ENCODE data around the gene CSH1. TPM values are rescaled to one million over a fixed set of nuclear protein-coding genes. Genes with fewer than 3 reads are reported as not detected.
"Not testable (repeated sequence)": the region's sequence is repeated elsewhere in the genome, so short reads cannot be mapped to it uniquely, and the experiment has no call there.

The CSH1 gene
- total RNA-seq, 2 donors from 2014 or later, result not detected

GRCh38 chr17:63880706-63881105, 15.7 kb downstream of the CSH1 start:
- Histone ChIP-seq H3K27ac (no peak overlapping the region), H3K27me3 (no peaks in the 10 kb centered on the region), H3K4me3 (no peak overlapping the region), H3K9ac (ENCODE audit: low read depth in 2 of 2, low read length in 2 of 2) (no peak overlapping the region), H3K4me1 (no peaks in the 10 kb centered on the region), H3K36me3 (no peaks in the 10 kb centered on the region), H3K9me3 (no peaks in the 10 kb centered on the region)
- intact Hi-C loops (cut with DNase I), result no loop called here
- no peak for DNase-seq
- no peak for TF ChIP-seq CTCF (IDR thresholded peaks at IDR 0.05)

DNA sequence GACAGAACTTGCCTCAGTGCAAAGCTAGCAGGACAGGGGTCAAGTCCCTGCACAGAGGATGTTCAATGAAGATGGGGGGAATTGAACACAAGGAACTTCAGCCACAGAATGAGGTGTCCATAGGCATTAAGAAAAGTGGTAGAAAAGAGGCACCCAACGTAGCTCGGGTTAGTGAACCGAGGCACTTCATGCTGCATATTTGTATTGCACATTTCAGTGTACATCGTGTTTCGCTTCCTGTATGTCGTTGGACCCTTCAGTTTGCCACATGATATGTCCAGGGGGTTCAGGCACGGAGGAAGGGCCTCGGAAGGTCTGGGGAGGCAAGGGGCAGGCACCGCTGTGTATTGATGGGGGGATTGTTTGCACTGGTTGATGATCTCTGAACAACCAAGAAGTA, 18.0 kb downstream of the CSH1 start:
- DNase-seq; H3K9ac ChIP-seq (ENCODE audit: low read depth in 2 of 2, low read length in 2 of 2); H3K27ac ChIP-seq; H3K9me3 ChIP-seq; H3K4me3 ChIP-seq; intact Hi-C loops (cut with DNase I); H3K27me3 ChIP-seq; H3K36me3 ChIP-seq; H3K4me1 ChIP-seq: not testable (repeated sequence)

- H3K27ac ChIP-seq; H3K36me3 ChIP-seq; H3K27me3 ChIP-seq; H3K4me3 ChIP-seq; H3K9ac ChIP-seq (ENCODE audit: low read depth in 2 of 2, low read length in 2 of 2); H3K4me1 ChIP-seq; intact Hi-C loops (cut with DNase I); H3K9me3 ChIP-seq; DNase-seq: not testable (repeated sequence)
These were observed 21.7 kb downstream of the CSH1 start for GRCh38 chr17:63874693-63875092.

- H3K4me1 ChIP-seq; H3K27ac ChIP-seq; H3K4me3 ChIP-seq; DNase-seq; H3K9ac ChIP-seq (ENCODE audit: low read depth in 2 of 2, low read length in 2 of 2); H3K9me3 ChIP-seq; H3K27me3 ChIP-seq; intact Hi-C loops (cut with DNase I); H3K36me3 ChIP-seq: not testable (repeated sequence)
These were observed 22.2 kb downstream of the CSH1 start for GRCh38 chr17:63874061-63874626.

GRCh38 chr17:63873577-63873976, 22.8 kb downstream of the CSH1 start, which contains the start of gene CSH2:
Gene CSH2, minus strand, starts transcription at chr17:63873677. Its CDS starts 63 bp downstream, at chr17:63873614.
- H3K9ac ChIP-seq (ENCODE audit: low read depth in 2 of 2, low read length in 2 of 2); H3K4me3 ChIP-seq; intact Hi-C loops (cut with DNase I); H3K4me1 ChIP-seq; H3K9me3 ChIP-seq; DNase-seq; H3K27me3 ChIP-seq; H3K36me3 ChIP-seq; H3K27ac ChIP-seq: not testable (repeated sequence)

- H3K4me1 ChIP-seq; DNase-seq; H3K9ac ChIP-seq (ENCODE audit: low read depth in 2 of 2, low read length in 2 of 2); H3K4me3 ChIP-seq; H3K36me3 ChIP-seq; intact Hi-C loops (cut with DNase I); H3K27me3 ChIP-seq; H3K27ac ChIP-seq; H3K9me3 ChIP-seq: not testable (repeated sequence)
These were observed 24.6 kb downstream of the CSH1 start for GRCh38 chr17:63871646-63872365.

DNA sequence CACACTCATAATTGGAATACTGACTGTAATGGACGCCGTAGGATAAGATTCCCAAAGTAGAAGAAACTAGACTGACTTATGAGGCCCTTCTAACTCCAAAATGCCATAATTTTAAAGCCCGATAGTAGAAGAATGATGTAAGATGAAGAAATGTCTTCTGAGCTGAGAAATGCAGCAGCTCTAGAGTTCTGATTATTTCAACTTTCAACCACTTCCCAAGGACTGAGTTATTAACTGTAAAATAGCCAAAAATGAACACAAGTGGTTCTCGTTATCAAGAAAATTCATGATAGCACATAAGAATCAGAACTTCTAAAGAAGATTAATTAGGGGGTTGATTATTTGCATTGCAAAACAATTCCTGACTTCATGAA, 26.1 kb downstream of the CSH1 start:
- not testable (repeated sequence) for H3K36me3 ChIP-seq, H3K4me1 ChIP-seq

DNA sequence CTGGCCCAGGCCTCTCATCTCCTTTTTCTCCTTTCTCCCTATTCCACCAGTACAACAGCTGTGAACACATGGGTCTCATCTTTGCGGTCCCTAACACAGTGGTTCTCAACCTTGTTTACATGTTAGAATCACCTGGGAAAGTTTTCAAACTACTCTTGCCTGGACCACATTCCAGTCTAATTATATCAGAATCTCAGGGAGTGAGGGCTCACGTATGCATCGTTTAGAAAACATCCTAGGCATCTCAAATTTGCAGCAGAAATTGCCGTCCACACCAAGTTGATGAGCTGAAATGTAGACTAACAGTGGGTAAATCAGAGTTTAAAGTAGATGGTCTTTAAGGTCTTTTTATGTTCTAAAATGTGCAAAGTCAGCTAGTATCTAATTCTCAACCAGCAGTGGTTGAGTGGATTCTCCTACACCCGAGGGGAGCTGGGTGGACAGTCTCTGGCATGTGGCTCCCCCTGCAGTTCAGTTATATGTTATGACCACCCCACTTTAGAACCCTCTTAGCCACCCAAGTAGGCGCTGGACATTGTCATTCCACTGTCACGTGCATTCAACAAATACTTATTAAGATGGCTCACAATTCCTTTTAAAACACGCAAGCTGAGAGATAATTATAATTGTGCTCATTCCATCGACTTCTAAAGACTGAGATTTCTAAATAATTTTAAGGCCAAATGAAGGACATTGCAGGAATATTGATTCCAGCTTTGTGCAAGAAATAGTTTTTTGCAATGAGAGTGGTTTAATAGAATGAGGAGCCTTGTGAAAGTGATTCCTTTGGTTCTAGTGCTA, 26.7 kb downstream of the CSH1 start:
- H3K4me3 ChIP-seq; H3K4me1 ChIP-seq; H3K36me3 ChIP-seq; DNase-seq; intact Hi-C loops (cut with DNase I); H3K27ac ChIP-seq; H3K9me3 ChIP-seq; H3K27me3 ChIP-seq; H3K9ac ChIP-seq (ENCODE audit: low read depth in 2 of 2, low read length in 2 of 2): not testable (repeated sequence)

More for the DNA sequence above, 26.1 kb downstream of the CSH1 start:
- H3K9me3 ChIP-seq; intact Hi-C loops (cut with DNase I); DNase-seq; H3K9ac ChIP-seq (ENCODE audit: low read depth in 2 of 2, low read length in 2 of 2); H3K27me3 ChIP-seq; H3K27ac ChIP-seq; H3K4me3 ChIP-seq: not testable (repeated sequence)

- intact Hi-C loops (cut with DNase I), result not testable (repeated sequence)
These were observed 29.7 kb downstream of the CSH1 start for GRCh38 chr17:63866625-63867024.

More at GRCh38 chr17:63866625-63867024, 29.7 kb downstream of the CSH1 start:
- H3K27ac ChIP-seq; H3K36me3 ChIP-seq; H3K4me3 ChIP-seq; H3K9ac ChIP-seq (ENCODE audit: low read depth in 2 of 2, low read length in 2 of 2); H3K27me3 ChIP-seq; DNase-seq; H3K4me1 ChIP-seq; H3K9me3 ChIP-seq: not testable (repeated sequence)

Measured in colonic mucosa (tissue), 4 donors.